Keratinocyte (primary cell): ENCODE data around the gene AJM1.

ENCODE experiments used
- EZH2 ChIP-seq: IDR thresholded peaks from one replicate; pipeline ENCODE4 v1.6.1; 2012; ENCODE audit warnings: inconsistent platforms, mild to moderate bottlenecking, low read length, moderate library complexity
- TF ChIP-seq, protein P1 (sequence below), 3 experiments: IDR thresholded peaks in 1 of 3; conservative IDR thresholded peaks in 1 of 3; optimal IDR thresholded peaks in 1 of 3; 2 replicates in 2 of 3; 3 replicates in 1 of 3; pipeline versions ENCODE3 to v1.5.1; 2011; ENCODE audit warnings: low read length in 3 of 3, mild to moderate bottlenecking in 3 of 3, moderate library complexity in 2 of 3, control low read depth in 1 of 3, inconsistent platforms in 1 of 3; ENCODE audit not compliant: insufficient read depth in 2 of 3; ENCODE audit errors: extremely low read depth in 1 of 3

GRCh38 chr9:136857581-136858412, 15.5 kb downstream of the AJM1 start:
- TF ChIP-seq, protein P1, sequence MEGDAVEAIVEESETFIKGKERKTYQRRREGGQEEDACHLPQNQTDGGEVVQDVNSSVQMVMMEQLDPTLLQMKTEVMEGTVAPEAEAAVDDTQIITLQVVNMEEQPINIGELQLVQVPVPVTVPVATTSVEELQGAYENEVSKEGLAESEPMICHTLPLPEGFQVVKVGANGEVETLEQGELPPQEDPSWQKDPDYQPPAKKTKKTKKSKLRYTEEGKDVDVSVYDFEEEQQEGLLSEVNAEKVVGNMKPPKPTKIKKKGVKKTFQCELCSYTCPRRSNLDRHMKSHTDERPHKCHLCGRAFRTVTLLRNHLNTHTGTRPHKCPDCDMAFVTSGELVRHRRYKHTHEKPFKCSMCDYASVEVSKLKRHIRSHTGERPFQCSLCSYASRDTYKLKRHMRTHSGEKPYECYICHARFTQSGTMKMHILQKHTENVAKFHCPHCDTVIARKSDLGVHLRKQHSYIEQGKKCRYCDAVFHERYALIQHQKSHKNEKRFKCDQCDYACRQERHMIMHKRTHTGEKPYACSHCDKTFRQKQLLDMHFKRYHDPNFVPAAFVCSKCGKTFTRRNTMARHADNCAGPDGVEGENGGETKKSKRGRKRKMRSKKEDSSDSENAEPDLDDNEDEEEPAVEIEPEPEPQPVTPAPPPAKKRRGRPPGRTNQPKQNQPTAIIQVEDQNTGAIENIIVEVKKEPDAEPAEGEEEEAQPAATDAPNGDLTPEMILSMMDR (optimal IDR thresholded peaks at IDR 0.05 in 1 of 3, IDR thresholded peaks at IDR 0.05 in 1 of 3, conservative IDR thresholded peaks at IDR 0.05 in 1 of 3; ENCODE audit: extremely low read depth in 1 of 3, insufficient read depth in 2 of 3, low read length in 3 of 3), result no peak
- TF ChIP-seq EZH2, result no peak
